ENCODE results near the gene ITGAL.
A peak's percentile ranks its signal among the peaks of the same experiment; 100 is the strongest.
"Not testable (repeated sequence)": the region's sequence is repeated elsewhere in the genome, so short reads cannot be mapped to it uniquely, and the experiment has no call there.

Gene ITGAL

GRCh38 chr16:30472328-30472942, at the start of gene ITGAL:
Gene ITGAL (plus strand): TSS chr16:30472742. CDS start chr16:30472838, 96 bp downstream.
- no peak for DNase-seq

GRCh38 chr16:30428055-30428454, 44.5 kb upstream of the ITGAL start:
- no peak for DNase-seq

DNA sequence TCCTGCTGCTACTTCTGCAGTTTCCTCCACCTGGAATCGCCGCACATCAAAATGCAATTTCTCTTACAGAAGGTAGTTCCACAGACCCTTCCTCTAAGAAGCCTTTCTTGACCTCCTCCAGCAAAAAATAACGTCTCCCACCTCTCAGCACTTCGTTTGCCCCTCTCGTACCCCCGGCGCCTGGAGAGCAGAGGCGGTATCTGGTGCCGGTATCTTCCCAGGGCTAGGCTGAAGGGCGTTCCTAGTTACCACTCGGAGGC, 43.2 kb upstream of the ITGAL start:
- DNase-seq, result peak; percentile 10

- DNase-seq, result peak; percentile 99
These were observed 42.7 kb upstream of the ITGAL start, which contains the start of gene DCTPP1 for GRCh38 chr16:30429678-30430427. Gene DCTPP1 (minus strand): TSS chr16:30430030. CDS start chr16:30429980, 50 bp downstream.

GRCh38 chr16:30430428-30430970, 42.0 kb upstream of the ITGAL start:
- DNase-seq, result no peak

DNA sequence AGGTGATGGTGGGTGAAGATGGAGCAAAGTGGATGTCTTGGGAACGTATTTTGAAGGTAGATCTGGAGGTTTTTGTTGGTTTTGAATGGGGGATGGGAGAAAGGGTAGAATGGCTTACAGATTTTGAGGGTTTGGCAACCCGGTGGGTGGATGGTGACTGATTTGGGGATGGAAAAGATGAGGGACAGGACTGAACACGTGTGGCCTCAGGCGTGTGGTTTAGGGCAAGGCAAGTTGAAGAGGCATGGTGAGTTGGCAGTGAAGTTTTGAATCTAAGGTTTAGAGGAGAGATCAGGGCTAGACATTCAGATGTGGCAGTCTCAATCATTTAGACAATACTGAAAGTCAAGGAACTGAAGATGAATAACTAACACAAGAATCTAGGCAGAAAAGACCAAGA, 37.7 kb upstream of the ITGAL start:
- DNase-seq, result no peak

DNA sequence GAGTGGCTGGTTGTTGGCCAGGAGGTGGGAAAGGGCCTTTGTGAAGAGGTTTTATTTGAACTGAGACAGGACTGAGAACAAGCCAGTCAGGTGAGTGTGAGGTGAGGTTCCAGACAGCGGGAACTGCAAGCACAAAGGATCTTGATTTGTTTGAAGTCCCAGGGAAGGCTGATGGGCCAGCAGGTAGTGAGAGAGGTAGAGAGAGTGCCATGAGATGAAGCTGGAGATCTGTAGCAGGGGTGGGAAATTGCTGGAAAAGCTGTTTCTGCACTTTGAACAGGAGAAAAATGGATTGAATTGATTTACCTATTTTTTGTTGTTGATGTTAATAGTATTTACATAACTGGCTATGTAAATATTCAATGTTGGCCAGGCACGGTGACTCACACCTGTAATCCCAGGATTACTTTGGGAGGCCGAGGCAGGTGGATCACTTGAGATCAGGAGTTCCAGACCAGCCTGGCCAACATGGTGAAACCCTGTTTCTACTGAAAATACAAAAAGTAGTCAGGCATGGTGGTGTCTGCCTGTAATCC, 35.0 kb upstream of the ITGAL start:
- DNase-seq, result peak; percentile 98

GRCh38 chr16:30438835-30439234, 33.7 kb upstream of the ITGAL start:
- no peak for DNase-seq

DNA sequence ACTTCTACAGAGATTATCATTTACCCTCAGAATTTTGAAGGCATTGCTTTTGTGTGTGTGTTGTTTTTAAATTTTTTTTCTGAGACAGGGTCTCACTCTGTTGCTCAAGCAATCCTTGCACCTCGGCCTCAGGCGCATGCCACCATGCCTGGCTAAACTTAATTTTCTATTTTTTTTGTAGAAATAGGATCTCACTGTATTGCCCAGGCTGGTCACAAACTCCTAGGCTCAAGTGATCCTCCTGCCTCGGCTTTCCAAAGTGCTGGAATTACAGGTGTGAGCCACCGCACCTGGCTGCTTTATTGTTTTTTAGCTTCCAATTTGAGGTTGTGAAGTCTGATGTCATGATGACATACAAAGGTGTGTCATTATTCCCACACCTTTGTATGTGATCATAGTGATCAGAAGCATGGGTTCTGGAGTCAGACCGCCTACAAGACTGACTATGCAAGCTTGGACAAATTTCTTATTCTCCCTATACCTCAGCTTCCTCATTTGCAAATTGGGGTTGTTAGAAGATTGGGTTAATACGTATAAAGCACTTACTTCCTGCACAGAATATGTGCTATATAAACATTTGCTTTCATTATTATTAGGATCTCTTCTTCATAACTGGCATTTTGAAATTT, 32.7 kb upstream of the ITGAL start:
- DNase-seq, result no peak

DNA sequence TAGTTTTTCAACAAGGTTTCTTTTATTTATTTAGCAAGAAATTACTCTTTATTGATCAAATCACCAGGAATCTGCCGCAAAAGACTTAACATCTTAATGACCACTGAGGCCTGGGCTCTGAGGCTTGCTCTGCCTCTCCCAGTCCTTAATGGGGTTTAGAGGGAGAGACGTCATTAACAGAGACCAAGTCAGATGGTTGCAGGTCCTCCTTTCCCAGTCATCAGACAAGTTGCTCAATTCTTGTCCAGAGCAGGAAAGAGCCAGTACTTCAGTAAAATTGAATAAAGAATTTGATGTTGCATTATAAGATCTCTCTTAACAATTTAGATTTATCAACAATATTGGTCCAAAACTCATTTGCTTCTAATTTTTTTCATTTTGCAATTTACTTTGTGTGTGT, 28.9 kb upstream of the ITGAL start:
- DNase-seq, result no peak

- DNase-seq, result no peak
These were observed 28.1 kb upstream of the ITGAL start for GRCh38 chr16:30444231-30445148.

DNA sequence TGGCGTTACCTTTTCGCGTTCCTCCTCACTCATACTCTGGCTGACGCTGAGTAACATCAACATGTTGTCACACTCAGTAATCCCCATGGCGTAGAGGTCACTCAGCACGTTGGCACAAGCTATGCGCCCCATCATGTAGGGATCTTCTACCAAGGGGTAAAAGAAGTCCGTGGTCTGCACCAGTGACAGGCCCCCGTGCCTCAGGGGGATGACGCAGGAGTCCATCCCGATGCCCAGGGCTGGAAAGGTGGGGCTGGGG, 27.5 kb upstream of the ITGAL start:
- no peak for DNase-seq

GRCh38 chr16:30445408-30446202, 26.9 kb upstream of the ITGAL start, which contains the start of gene SEPHS2:
Gene SEPHS2 (minus strand): TSS chr16:30445874. CDS start chr16:30445727, 147 bp downstream.
- DNase-seq, result peak; percentile 95

- no peak for DNase-seq
These were observed 26.3 kb upstream of the ITGAL start for GRCh38 chr16:30446203-30446595.

GRCh38 chr16:30447512-30448226, 24.9 kb upstream of the ITGAL start:
- no peak for DNase-seq

GRCh38 chr16:30449116-30449435, 23.5 kb upstream of the ITGAL start:
- DNase-seq, result no peak

GRCh38 chr16:30452709-30453580, 19.6 kb upstream of the ITGAL start:
- DNase-seq, result not testable (repeated sequence)

- no peak for DNase-seq
These were observed 16.2 kb upstream of the ITGAL start for GRCh38 chr16:30456302-30456701.

DNA sequence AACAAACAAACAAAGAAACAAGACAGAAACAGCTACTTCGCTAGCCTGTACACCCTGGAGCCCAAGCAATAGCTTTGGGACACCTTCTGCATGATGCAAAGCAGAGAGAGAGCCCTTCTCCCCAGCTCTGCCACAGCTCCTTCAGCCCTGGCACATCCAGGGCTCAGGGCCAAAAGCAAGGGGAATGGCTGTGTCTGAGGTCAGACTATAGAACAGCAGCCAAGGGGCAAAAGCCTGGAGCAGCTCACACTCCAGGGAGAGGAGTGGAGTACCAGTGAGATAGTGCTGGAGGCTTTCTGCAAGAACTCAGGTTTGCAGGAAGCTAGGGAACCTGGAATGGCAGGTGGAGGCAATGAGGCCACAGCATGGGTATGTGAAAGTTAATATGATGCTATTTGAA, 15.3 kb upstream of the ITGAL start:
- DNase-seq, result no peak

Measured in NCI-H2029 treated with DMSO at 0.1 percent for 48 hours (cell line).